Activated T-helper 1 cell treated with anti-CD3 and anti-CD28 coated beads, Interleukin-2, amount 50 U/mL, for 16 hours (primary cell): Measurements from ENCODE around the gene NFATC2.
"Not testable (repeated sequence)": the region's sequence is repeated elsewhere in the genome, so short reads cannot be mapped to it uniquely, and the experiment has no call there.

ENCODE experiments used
- DNase-seq, 2 donors: peaks; one replicate each; pipeline ENCODE4 v3.0.0-alpha.2; 2020; ENCODE audit warnings: low read depth in 1 of 2, low spot score in 1 of 2

NFATC2 gene

GRCh38 chr20:51541189-51542032 lies 1.1 kb downstream of the NFATC2 start:
- DNase-seq: peak; percentile 52 to 70

GRCh38 chr20:51540580-51540979 lies 1.9 kb downstream of the NFATC2 start:
- no peak for DNase-seq

- not testable (repeated sequence) for DNase-seq
These were observed 2.4 kb downstream of the NFATC2 start for GRCh38 chr20:51540074-51540473.

- no peak for DNase-seq
These were observed 6.1 kb downstream of the NFATC2 start for GRCh38 chr20:51536116-51537069.

- no peak for DNase-seq
These were observed 6.8 kb downstream of the NFATC2 start for GRCh38 chr20:51535674-51536073.

- DNase-seq: no peak
These were observed 7.5 kb downstream of the NFATC2 start for GRCh38 chr20:51535075-51535386.

GRCh38 chr20:51533291-51534172 lies 9.0 kb downstream of the NFATC2 start:
- no peak for DNase-seq

GRCh38 chr20:51532577-51533191 lies 9.8 kb downstream of the NFATC2 start:
- no peak for DNase-seq

- DNase-seq: no peak
These were observed 10.6 kb downstream of the NFATC2 start for GRCh38 chr20:51531712-51532456.

- peak; percentile 30 to 66 for DNase-seq
These were observed 11.3 kb downstream of the NFATC2 start for GRCh38 chr20:51531141-51531710.

- DNase-seq: peak in 1 of 2 donors; percentile 67
These were observed 12.8 kb downstream of the NFATC2 start for GRCh38 chr20:51529758-51530157.

- DNase-seq: peak in 1 of 2 donors; percentile 32
These were observed 13.3 kb downstream of the NFATC2 start for GRCh38 chr20:51529081-51529681.

- DNase-seq: peak in 1 of 2 donors; percentile 50
These were observed 14.1 kb downstream of the NFATC2 start for GRCh38 chr20:51528263-51529027.

- no peak for DNase-seq
These were observed 15.8 kb downstream of the NFATC2 start for GRCh38 chr20:51526754-51527153.

- DNase-seq: no peak
These were observed 16.4 kb downstream of the NFATC2 start for GRCh38 chr20:51526106-51526470.

GRCh38 chr20:51525241-51526105 lies 17.0 kb downstream of the NFATC2 start:
- peak in 1 of 2 donors; percentile 37 for DNase-seq

- DNase-seq: no peak
These were observed 19.1 kb downstream of the NFATC2 start for GRCh38 chr20:51523276-51524013.
